Thyroid gland (tissue), 4 donors: ENCODE results near the gene ALPL.

ENCODE experiments used
- CTCF ChIP-seq, 6 experiments: fragments of 200-600 bp in 3 of 6; fragments of 450-650 bp in 3 of 6; sonication (generic) in 3 of 6; IDR thresholded peaks; one replicate each; pipeline ENCODE4 v1.5.1; 2016 to 2019; ENCODE audit warnings: antibody characterized with exemption in 6 of 6, mild to moderate bottlenecking in 2 of 6, inconsistent platforms in 1 of 6, moderate library complexity in 1 of 6
- POLR2A ChIP-seq, 2 donors: fragments of 450-650 bp; IDR thresholded peaks; one replicate each; pipeline ENCODE4 v1.6.1; 2017; ENCODE audit warnings: antibody characterized with exemption in 2 of 2, mild to moderate bottlenecking in 2 of 2, moderate library complexity in 1 of 2

DNA sequence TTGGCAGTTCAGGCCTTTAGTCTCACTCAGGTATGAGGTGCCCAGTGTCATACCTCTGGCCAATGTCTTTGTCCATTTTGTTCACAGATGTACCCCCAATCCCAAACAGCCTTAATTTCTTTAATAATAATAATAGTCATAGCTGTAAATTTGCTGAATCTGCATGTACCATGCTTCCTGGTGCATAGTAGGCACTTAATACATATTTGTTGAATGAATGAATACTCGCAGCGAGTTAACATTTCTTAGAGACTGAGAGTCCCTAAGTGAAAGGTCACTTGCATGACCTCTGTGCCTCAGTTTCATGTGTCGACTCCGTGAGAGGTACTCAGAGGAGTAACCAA is 12.5 kb downstream of the ALPL start:
- TF ChIP-seq CTCF (IDR thresholded peaks at IDR 0.05) (no peak), POLR2A (IDR thresholded peaks at IDR 0.05) (no peak)
